HG02798 (cell line): ENCODE measurements around the gene SPEF2.
A peak's percentile ranks its signal among the peaks of the same experiment; 100 is the strongest.
"Not testable (repeated sequence)": the region's sequence is repeated elsewhere in the genome, so short reads cannot be mapped to it uniquely, and the experiment has no call there.

Experiments
- ATAC-seq: cut with Tn5 transposase; IDR thresholded peaks from one replicate; pipeline ENCODE4 v1.9.1; 2021; ENCODE audit warnings: mild to moderate bottlenecking; ENCODE audit not compliant: unreplicated experiment, poor library complexity

The SPEF2 gene

GRCh38 chr5:35847491-35847890 is 229.8 kb downstream of the SPEF2 start:
- no peak for ATAC-seq

GRCh38 chr5:35847961-35848360 is 230.3 kb downstream of the SPEF2 start:
- no peak for ATAC-seq

- no peak for ATAC-seq
These were observed 232.2 kb downstream of the SPEF2 start for GRCh38 chr5:35849860-35850259.

GRCh38 chr5:35850967-35851680 is 233.5 kb downstream of the SPEF2 start:
- no peak for ATAC-seq

- ATAC-seq = peak; percentile 55
These were observed 234.5 kb downstream of the SPEF2 start for GRCh38 chr5:35852084-35852734.

GRCh38 chr5:35852773-35853172 is 235.1 kb downstream of the SPEF2 start:
- no peak for ATAC-seq

GRCh38 chr5:35853631-35854030 is 236.0 kb downstream of the SPEF2 start:
- no peak for ATAC-seq

- no peak for ATAC-seq
These were observed 236.6 kb downstream of the SPEF2 start for GRCh38 chr5:35854248-35854647.

GRCh38 chr5:35855187-35855586 is 237.5 kb downstream of the SPEF2 start:
- no peak for ATAC-seq

- not testable (repeated sequence) for ATAC-seq
These were observed 238.6 kb downstream of the SPEF2 start for GRCh38 chr5:35856186-35856764.

- ATAC-seq = no peak
These were observed 239.2 kb downstream of the SPEF2 start, which contains the start of gene IL7R for GRCh38 chr5:35856765-35857351. IL7R (plus strand) TSS chr5:35856891; CDS start chr5:35856978, 87 bp downstream.

GRCh38 chr5:35857606-35858205 is 240.0 kb downstream of the SPEF2 start:
- no peak for ATAC-seq

GRCh38 chr5:35859101-35859661 is 241.5 kb downstream of the SPEF2 start:
- ATAC-seq = no peak

GRCh38 chr5:35860686-35861085 is 243.0 kb downstream of the SPEF2 start:
- ATAC-seq = no peak

- no peak for ATAC-seq
These were observed 244.1 kb downstream of the SPEF2 start for GRCh38 chr5:35861718-35862117.

- ATAC-seq = no peak
These were observed 244.5 kb downstream of the SPEF2 start for GRCh38 chr5:35862126-35862525.

GRCh38 chr5:35863159-35863558 is 245.5 kb downstream of the SPEF2 start:
- ATAC-seq = no peak
